Vagina (tissue), 2 donors: ENCODE results near the gene TOPBP1.
A peak's percentile ranks its signal among the peaks of the same experiment; 100 is the strongest.

Source experiments
- POLR2A ChIP-seq, 2 donors: fragments of 450-650 bp; IDR thresholded peaks; one replicate each; pipeline ENCODE4 v1.6.1; 2017; ENCODE audit warnings: antibody characterized with exemption in 2 of 2, mild to moderate bottlenecking in 2 of 2, moderate library complexity in 2 of 2
- POLR2AphosphoS5 ChIP-seq, 2 donors: sonication (generic); formaldehyde crosslinking; IDR thresholded peaks; one replicate each; pipeline ENCODE4 v1.9.0; 2017; ENCODE audit warnings: antibody characterized with exemption in 2 of 2, mild to moderate bottlenecking in 2 of 2, low read depth in 1 of 2; ENCODE audit not compliant: insufficient read depth in 1 of 2
- TF ChIP-seq, protein P1 (sequence below), 3 experiments: fragments of 450-650 bp in 2 of 3; fragments of 200-600 bp in 1 of 3; sonication (generic) in 1 of 3; IDR thresholded peaks; one replicate each; pipeline ENCODE4 v1.5.1; 2017 to 2019; ENCODE audit warnings: antibody characterized with exemption in 3 of 3, mild to moderate bottlenecking in 2 of 3, moderate library complexity in 2 of 3

DNA sequence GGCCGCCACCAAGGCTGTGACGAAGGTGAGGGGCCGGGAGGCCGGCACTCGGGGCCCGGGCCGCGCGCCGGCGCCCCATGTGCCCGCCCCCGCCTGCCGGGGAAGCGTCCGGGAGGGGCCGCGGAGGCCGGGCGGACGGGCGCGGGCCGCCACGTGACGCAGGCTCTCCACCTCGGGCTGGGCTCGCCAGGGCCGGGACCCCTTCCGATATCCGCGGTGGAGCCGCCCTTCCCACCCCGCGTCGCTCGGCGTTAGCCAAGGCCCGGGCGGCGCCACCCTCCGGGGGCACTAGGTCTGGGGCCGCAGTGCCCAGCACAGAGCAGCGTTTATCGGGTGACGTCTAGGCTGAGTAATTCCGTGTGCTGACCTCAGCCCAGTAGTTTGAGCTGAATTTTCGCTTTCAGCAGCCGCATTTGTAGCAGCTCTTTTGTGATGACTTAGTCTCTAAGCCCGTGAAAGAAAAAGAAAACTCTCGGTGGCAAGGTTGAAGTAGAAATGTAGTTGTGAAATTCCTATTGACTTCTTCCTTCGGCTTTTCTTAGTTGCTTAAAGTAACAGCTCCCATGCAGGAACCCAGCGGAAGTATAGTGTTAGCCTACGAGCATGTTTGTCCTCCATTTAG, 87.4 kb downstream of the TOPBP1 start:
- TF ChIP-seq, protein P1, sequence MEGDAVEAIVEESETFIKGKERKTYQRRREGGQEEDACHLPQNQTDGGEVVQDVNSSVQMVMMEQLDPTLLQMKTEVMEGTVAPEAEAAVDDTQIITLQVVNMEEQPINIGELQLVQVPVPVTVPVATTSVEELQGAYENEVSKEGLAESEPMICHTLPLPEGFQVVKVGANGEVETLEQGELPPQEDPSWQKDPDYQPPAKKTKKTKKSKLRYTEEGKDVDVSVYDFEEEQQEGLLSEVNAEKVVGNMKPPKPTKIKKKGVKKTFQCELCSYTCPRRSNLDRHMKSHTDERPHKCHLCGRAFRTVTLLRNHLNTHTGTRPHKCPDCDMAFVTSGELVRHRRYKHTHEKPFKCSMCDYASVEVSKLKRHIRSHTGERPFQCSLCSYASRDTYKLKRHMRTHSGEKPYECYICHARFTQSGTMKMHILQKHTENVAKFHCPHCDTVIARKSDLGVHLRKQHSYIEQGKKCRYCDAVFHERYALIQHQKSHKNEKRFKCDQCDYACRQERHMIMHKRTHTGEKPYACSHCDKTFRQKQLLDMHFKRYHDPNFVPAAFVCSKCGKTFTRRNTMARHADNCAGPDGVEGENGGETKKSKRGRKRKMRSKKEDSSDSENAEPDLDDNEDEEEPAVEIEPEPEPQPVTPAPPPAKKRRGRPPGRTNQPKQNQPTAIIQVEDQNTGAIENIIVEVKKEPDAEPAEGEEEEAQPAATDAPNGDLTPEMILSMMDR (IDR thresholded peaks at IDR 0.05): no peak
- TF ChIP-seq POLR2A (IDR thresholded peaks at IDR 0.05) (peak in 1 of 2 donors; percentile 24), POLR2AphosphoS5 (IDR thresholded peaks at IDR 0.05; ENCODE audit: insufficient read depth in 1 of 2, low read depth in 1 of 2) (peak; percentile 27 to 78)
